H1 (cell line): ENCODE data around the gene CRABP1. TPM values are rescaled to one million over a fixed set of nuclear protein-coding genes. Genes with fewer than 3 reads are reported as not detected.

Source experiments
- CTCF ChIA-PET: fragments of 300-600 bp; sonication (Branson Sonifier 250); formaldehyde crosslinking; loops from one replicate; lab custom pipeline; 2021; ENCODE audit not compliant: partially characterized antibody; lab: Charles Lee
- POLR2A ChIA-PET: fragments of 300-600 bp; sonication (Branson Sonifier 250); formaldehyde crosslinking; loops from one replicate; lab custom pipeline; 2021; ENCODE audit warnings: inconsistent platforms; ENCODE audit not compliant: partially characterized antibody; lab: Charles Lee
- DNase-seq, 2 experiments: peaks; one replicate each; pipeline versions ENCODE4 v3.0.0 to v3.0.0-alpha.2; 2010 to 2022; ENCODE audit warnings: low spot score in 2 of 2, low read depth in 1 of 2, mixed read lengths in 1 of 2
- FAIRE-seq: peaks from 2 replicates; lab custom pipeline; 2011; peaks lifted over from hg19 to GRCh38; lab: Jason Lieb, UNC
- H2AFZ ChIP-seq: 2 replicates; pipeline ENCODE4 v1.8.1; 2012; ENCODE audit warnings: low read length, inconsistent platforms
- H2AK5ac ChIP-seq: 2 replicates; pipeline ENCODE4 v1.6.1; 2013; ENCODE audit warnings: low read depth, low read length
- H2BK120ac ChIP-seq: replicated peaks from 2 replicates; pipeline ENCODE3; 2013; ENCODE audit warnings: low read depth, low read length, inconsistent platforms
- H2BK12ac ChIP-seq: 2 replicates; pipeline ENCODE4 v1.6.1; 2013; ENCODE audit warnings: low read depth, low read length
- H2BK15ac ChIP-seq: 2 replicates; pipeline ENCODE4 v1.6.1; 2013; ENCODE audit warnings: low read length
- H2BK20ac ChIP-seq: 2 replicates; pipeline ENCODE4 v1.6.1; 2013; ENCODE audit warnings: low read length
- H2BK5ac ChIP-seq: 2 replicates; pipeline ENCODE4 v1.6.1; 2013; ENCODE audit warnings: low read depth, low read length
- H3K14ac ChIP-seq: 2 replicates; pipeline ENCODE4 v1.6.1; 2013; ENCODE audit warnings: inconsistent platforms; ENCODE audit not compliant: insufficient read length
- H3K18ac ChIP-seq: 2 replicates; pipeline ENCODE4 v1.6.1; 2013; ENCODE audit warnings: low read length; ENCODE audit errors: extremely low read depth
- H3K23ac ChIP-seq: 2 replicates; pipeline ENCODE4 v1.6.1; 2013; ENCODE audit warnings: inconsistent platforms; ENCODE audit not compliant: insufficient read length
- H3K23me2 ChIP-seq: 2 replicates; pipeline ENCODE4 v1.6.1; 2013; ENCODE audit warnings: low read depth, low read length
- H3K27ac ChIP-seq: 2 replicates; pipeline ENCODE4 v1.6.1; 2011; ENCODE audit warnings: low read depth, low read length, inconsistent platforms
- H3K27me3 ChIP-seq, 4 experiments: replicated peaks in 1 of 4; 1 replicate in 1 of 4; 2 replicates in 3 of 4; pipeline versions ENCODE4 v1.6.1 to v1.8.1; 2011 to 2013; ENCODE audit warnings: low read length in 3 of 4, mild to moderate bottlenecking in 3 of 4, inconsistent platforms in 2 of 4, mixed read lengths in 2 of 4, moderate library complexity in 1 of 4; ENCODE audit not compliant: control insufficient read depth in 3 of 4, insufficient read depth in 3 of 4; ENCODE audit errors: extremely low read depth in 1 of 4
- H3K36me3 ChIP-seq, 4 experiments: 2 replicates each; pipeline versions ENCODE4 v1.6.1 to v1.8.1; 2011 to 2013; ENCODE audit warnings: mild to moderate bottlenecking in 4 of 4, low read length in 3 of 4, moderate library complexity in 2 of 4, control low read depth in 1 of 4, inconsistent platforms in 1 of 4; ENCODE audit not compliant: insufficient read depth in 4 of 4, control insufficient read depth in 2 of 4
- H3K4ac ChIP-seq: replicated peaks from 2 replicates; pipeline ENCODE3; 2013; ENCODE audit warnings: low read length, low read depth, mixed read lengths, inconsistent platforms; ENCODE audit not compliant: insufficient read length
- H3K4me1 ChIP-seq, 4 experiments: replicated peaks in 1 of 4; 1 replicate in 1 of 4; 2 replicates in 3 of 4; pipeline versions ENCODE4 v1.6.1 to v1.8.1; 2011 to 2013; ENCODE audit warnings: low read length in 3 of 4, inconsistent platforms in 2 of 4, mixed read lengths in 1 of 4; ENCODE audit not compliant: insufficient read depth in 4 of 4, control insufficient read depth in 3 of 4
- H3K4me2 ChIP-seq, 2 experiments: 2 replicates each; pipeline versions ENCODE4 v1.6.1 to v1.8.1; 2011 to 2013; ENCODE audit warnings: low read depth in 2 of 2, low read length in 2 of 2, control low read depth in 1 of 2, inconsistent platforms in 1 of 2, mild to moderate bottlenecking in 1 of 2; ENCODE audit not compliant: insufficient read depth in 1 of 2
- H3K4me3 ChIP-seq, 4 experiments: fragments of 200-600, 300-600 bp in 1 of 4; sonication (generic), shearing (Covaris generic), sonication (Bioruptor Twin) in 1 of 4; 2 replicates each; pipeline versions ENCODE4 v1.5.1 to v1.8.1; 2011 to 2016; ENCODE audit warnings: low read length in 4 of 4, low read depth in 3 of 4, control low read depth in 2 of 4, inconsistent platforms in 2 of 4, mild to moderate bottlenecking in 2 of 4, mixed read lengths in 1 of 4, moderate library complexity in 1 of 4; ENCODE audit not compliant: insufficient read depth in 2 of 4; ENCODE audit errors: extremely low read depth in 1 of 4
- H3K56ac ChIP-seq: replicated peaks from 2 replicates; pipeline ENCODE3; 2013; ENCODE audit warnings: low read depth, mild to moderate bottlenecking, mixed read lengths, low read length, inconsistent platforms; ENCODE audit not compliant: insufficient read length
- H3K79me1 ChIP-seq: 2 replicates; pipeline ENCODE4 v1.6.1; 2013; ENCODE audit warnings: low read depth, low read length, control low read depth
- H3K79me2 ChIP-seq, 2 experiments: 2 replicates each; pipeline versions ENCODE4 v1.6.1 to v1.8.1; 2012 to 2013; ENCODE audit warnings: low read length in 2 of 2, mild to moderate bottlenecking in 2 of 2, inconsistent platforms in 1 of 2; ENCODE audit not compliant: insufficient read depth in 2 of 2, control insufficient read depth in 1 of 2
- H3K9ac ChIP-seq, 4 experiments: replicated peaks in 1 of 4; 1 replicate in 1 of 4; 2 replicates in 3 of 4; pipeline versions ENCODE4 v1.6.1 to v1.8.1; 2011 to 2013; ENCODE audit warnings: low read depth in 3 of 4, low read length in 3 of 4, control low read depth in 2 of 4, mild to moderate bottlenecking in 2 of 4, moderate library complexity in 2 of 4, inconsistent platforms in 1 of 4; ENCODE audit errors: extremely low read depth in 1 of 4
- H3K9me3 ChIP-seq, 2 experiments: 2 replicates each; pipeline versions ENCODE4 v1.6.1 to v1.8.1; 2012 to 2013; ENCODE audit warnings: mild to moderate bottlenecking in 2 of 2, moderate library complexity in 2 of 2, control low read depth in 1 of 2, inconsistent platforms in 1 of 2, low read depth in 1 of 2, low read length in 1 of 2, mixed read lengths in 1 of 2; ENCODE audit not compliant: insufficient read depth in 2 of 2
- H4K20me1 ChIP-seq, 2 experiments: replicated peaks in 1 of 2; 2 replicates each; pipeline versions ENCODE3 to v1.8.1; 2011 to 2013; ENCODE audit warnings: inconsistent platforms in 2 of 2, low read length in 2 of 2, mild to moderate bottlenecking in 1 of 2; ENCODE audit not compliant: insufficient read depth in 2 of 2, control insufficient read depth in 1 of 2
- H4K5ac ChIP-seq: 2 replicates; pipeline ENCODE4 v1.6.1; 2013; ENCODE audit warnings: low read length, low read depth, mixed read lengths, inconsistent platforms; ENCODE audit not compliant: insufficient read length
- H4K8ac ChIP-seq: 2 replicates; pipeline ENCODE4 v1.8.0; 2013; ENCODE audit warnings: mild to moderate bottlenecking, moderate library complexity, low read length, inconsistent platforms; ENCODE audit not compliant: insufficient read depth; ENCODE audit errors: extremely low read depth
- H4K91ac ChIP-seq: replicated peaks from 2 replicates; pipeline ENCODE3; 2013; ENCODE audit warnings: low read length, mixed read lengths, inconsistent platforms; ENCODE audit not compliant: insufficient read length
- ASH2L ChIP-seq: fragments of 200-600, 300-600 bp; sonication (generic); IDR thresholded peaks from one replicate; pipeline ENCODE4 v1.7.1; 2017; ENCODE audit warnings: low read length
- ATF3 ChIP-seq: IDR thresholded peaks from 2 replicates; pipeline ENCODE4 v1.6.1; 2011; ENCODE audit warnings: low read depth, mild to moderate bottlenecking, low read length; ENCODE audit not compliant: insufficient read depth
- BACH1 ChIP-seq: IDR thresholded peaks from 2 replicates; pipeline ENCODE4 v1.6.1; 2012; ENCODE audit warnings: low read length, improper control_type of control experiment
- CHD2 ChIP-seq: IDR thresholded peaks from 2 replicates; pipeline ENCODE4 v1.6.1; 2012; ENCODE audit warnings: low read length, improper control_type of control experiment
- EZH2 ChIP-seq: fragments of 200-600 bp; sonication (generic); IDR thresholded peaks from 2 replicates; pipeline ENCODE4 v1.7.1; 2012; ENCODE audit warnings: low read depth, mild to moderate bottlenecking, moderate library complexity, low read length, inconsistent platforms; ENCODE audit not compliant: severe bottlenecking
- GABPA ChIP-seq: IDR thresholded peaks from 2 replicates; pipeline ENCODE4 v1.6.1; 2011; ENCODE audit warnings: mild to moderate bottlenecking, low read length, moderate library complexity, borderline replicate concordance; ENCODE audit not compliant: insufficient read depth
- GTF2F1 ChIP-seq: IDR thresholded peaks from 2 replicates; pipeline ENCODE4 v1.6.1; 2012; ENCODE audit warnings: low read depth, low read length, improper control_type of control experiment, borderline replicate concordance
- HDAC6 ChIP-seq: IDR thresholded peaks from one replicate; pipeline ENCODE4 v1.7.1; 2012; ENCODE audit warnings: low read depth, mild to moderate bottlenecking, inconsistent platforms, low read length, moderate library complexity
- JUN ChIP-seq: IDR thresholded peaks from 2 replicates; pipeline ENCODE4 v1.6.1; 2011; ENCODE audit warnings: low read depth, mild to moderate bottlenecking, improper control_type of control experiment, low read length
- MAFK ChIP-seq: IDR thresholded peaks from 2 replicates; pipeline ENCODE4 v1.6.1; 2012; ENCODE audit warnings: low read depth, mild to moderate bottlenecking, improper control_type of control experiment, low read length
- RAD21 ChIP-seq, 2 experiments: IDR thresholded peaks in 1 of 2; conservative IDR thresholded peaks in 1 of 2; 2 replicates each; pipeline ENCODE4 v1.6.1; 2011; ENCODE audit warnings: low read depth in 2 of 2, low read length in 2 of 2, improper control_type of control experiment in 1 of 2, inconsistent platforms in 1 of 2, mild to moderate bottlenecking in 1 of 2, moderate library complexity in 1 of 2
- RBBP5 ChIP-seq: IDR thresholded peaks from 2 replicates; pipeline ENCODE4 v1.7.1; 2012; ENCODE audit warnings: low read depth, mild to moderate bottlenecking, inconsistent platforms, low read length, moderate library complexity, borderline replicate concordance
- RXRA ChIP-seq: IDR thresholded peaks from 2 replicates; pipeline ENCODE4 v1.6.1; 2011; ENCODE audit warnings: low read depth, mild to moderate bottlenecking, low read length, moderate library complexity; ENCODE audit not compliant: insufficient read depth
- SP2 ChIP-seq: IDR thresholded peaks from 2 replicates; pipeline ENCODE4 v1.6.1; 2012; ENCODE audit warnings: mild to moderate bottlenecking, low read length, inconsistent platforms
- WGBS, 2 experiments: shearing (Covaris generic) in 1 of 2; methylation state at CpG; one replicate each; pipeline versions ENCODE4 v1.1.6 to v1.1.7; 2013 to 2015; ENCODE audit warnings: low lambda C conversion rate in 2 of 2, mixed read lengths in 2 of 2, inconsistent platforms in 1 of 2, low coverage in 1 of 2, missing lambda C conversion rate in 1 of 2; ENCODE audit not compliant: insufficient replicate concordance in 2 of 2, insufficient coverage in 1 of 2, insufficient read length in 1 of 2; ENCODE audit errors: extremely low coverage in 1 of 2, missing lambda C conversion rate in 1 of 2; 5-methylcytosine and 5-hydroxymethylcytosine counted together
- polyA plus RNA-seq, 7 experiments: library from polyadenylated mRNA; depleted of rRNA in 3 of 7; stranded (reverse) in 5 of 7; unstranded in 2 of 7; fragments of >200 nt in 5 of 7; fragments of 200-250 nt in 2 of 7; gene quantifications; 1 replicate in 5 of 7; 2 replicates in 1 of 7; 4 replicates in 1 of 7; pipeline versions ENCODE4 v1.2.1 to v1.2.3, GENCODE V29; 2011 to 2013; ENCODE audit warnings: missing spikeins in 2 of 7, mixed read lengths in 2 of 7
- total RNA-seq: library from RNA; stranded (reverse); fragmentation: NEBNext Ultra II Directional; extraction: Animal tissue kit (Norgen Biotek cat#: 25700); gene quantifications from 2 replicates; pipeline ENCODE4 v1.2.1, GENCODE V29; 2021

Gene CRABP1
- total and polyA plus RNA-seq, 2 of the 8 experiments (the other 6 are each of a cell fraction or from before 2014, with no cell fraction given), result 385 to 655 TPM

- no peak overlapping the region for H2AFZ ChIP-seq
- H2BK5ac ChIP-seq, result peak overlapping the region; percentile 26; the same call in 1 of the 2 replicates
- H4K5ac ChIP-seq, result no peak overlapping the region
- H3K36me3 ChIP-seq, result no peaks in the 10 kb centered on the region
- H3K4me3 ChIP-seq, result no peak overlapping the region
- CTCF ChIA-PET, result no interaction called here
- H2BK20ac ChIP-seq, result peak overlapping the region; percentile 6; the same call in 1 of the 2 replicates
- H3K9me3 ChIP-seq, result no peaks in the 10 kb centered on the region
- no peaks in the 10 kb centered on the region for H3K23me2 ChIP-seq
- no peak overlapping the region for H2BK120ac ChIP-seq
- H3K79me2 ChIP-seq, result no peaks in the 10 kb centered on the region
- H4K8ac ChIP-seq, result no peak overlapping the region
- H3K4me2 ChIP-seq, result no peak overlapping the region
- FAIRE-seq (no peak), DNase-seq (no peak)
- no peak overlapping the region for H3K18ac ChIP-seq
- no peak overlapping the region for H3K14ac ChIP-seq
- no peaks in the 10 kb centered on the region for H4K20me1 ChIP-seq
- no peak overlapping the region for H2BK15ac ChIP-seq
- H3K27me3 ChIP-seq, result peaks cover 0 to 2% (median 0%) of the 10 kb centered on the region in 4 experiments; a peak in 2 of 7 replicates
- POLR2A ChIA-PET, result no interaction called here
- H3K56ac ChIP-seq, result no peak overlapping the region
- 96% methylated on average over 3 of the region's 3 CpGs; no CpG with 5 or more reads in 1 of the 2 experiments for WGBS, 2 experiments
- H3K23ac ChIP-seq, result no peak overlapping the region
- H3K4me1 ChIP-seq, result peaks cover 2 to 38% (median 24%) of the 10 kb centered on the region in 4 experiments
- no peak overlapping the region for H3K4ac ChIP-seq
- no peak overlapping the region for H3K27ac ChIP-seq
- H4K91ac ChIP-seq, result peak overlapping the region; percentile 22
- H3K79me1 ChIP-seq, result no peaks in the 10 kb centered on the region
- H2AK5ac ChIP-seq, result no peak overlapping the region
- H3K9ac ChIP-seq, result no peak overlapping the region
- H2BK12ac ChIP-seq, result 0 out of 2 replicates have a peak overlapping the region, but pooled peaks have one; percentile 28
- TF ChIP-seq ASH2L (no peak), SP2 (no peak), MAFK (no peak), RXRA (no peak), GABPA (no peak), ATF3 (no peak), RBBP5 (no peak), RAD21 (IDR thresholded peaks at IDR 0.05 in 1 of 2, conservative IDR thresholded peaks at IDR 0.05 in 1 of 2; ENCODE audit: low read depth in 2 of 2, low read length in 2 of 2) (no peak), CHD2 (no peak), HDAC6 (no peak), GTF2F1 (no peak), EZH2 (no peak), JUN (no peak), BACH1 (no peak)
Observed at GRCh38 chr15:78390826-78391225, 50.7 kb downstream of the CRABP1 start.
